Fibroblast of the conjunctiva (primary cell): ENCODE data around the gene UCP1.
A peak's percentile ranks its signal among the peaks of the same experiment; 100 is the strongest.
"Not testable (repeated sequence)": the region's sequence is repeated elsewhere in the genome, so short reads cannot be mapped to it uniquely, and the experiment has no call there.

Experiments used
- DNase-seq: peaks from one replicate; pipeline ENCODE4 v3.0.0-alpha.2; 2010; ENCODE audit warnings: low read depth

The UCP1 gene

DNA sequence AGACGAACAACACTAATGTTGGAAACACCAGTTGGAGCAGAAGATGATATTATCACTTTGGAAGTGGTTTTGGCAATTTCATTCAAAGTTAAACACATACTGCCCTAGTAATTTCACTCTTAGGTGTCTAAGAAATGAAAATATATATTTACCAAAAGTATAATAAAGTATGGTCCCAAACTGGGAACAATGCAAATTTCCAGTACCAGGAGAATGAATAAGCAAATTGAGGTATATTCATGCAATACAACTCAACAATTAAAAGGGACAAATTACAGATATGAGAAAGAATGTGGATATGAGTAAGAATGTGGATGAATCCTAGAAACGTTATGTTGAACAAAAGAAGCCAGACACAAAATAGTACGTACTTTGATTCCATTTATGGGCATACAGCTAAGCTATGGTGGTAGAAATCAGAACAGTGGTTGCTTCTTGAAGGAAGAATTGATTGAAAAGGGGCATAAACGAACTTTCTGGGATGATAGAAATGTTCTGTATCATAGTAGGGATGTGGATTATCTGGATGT lies 34.7 kb downstream of the UCP1 start:
- no peak for DNase-seq

DNA sequence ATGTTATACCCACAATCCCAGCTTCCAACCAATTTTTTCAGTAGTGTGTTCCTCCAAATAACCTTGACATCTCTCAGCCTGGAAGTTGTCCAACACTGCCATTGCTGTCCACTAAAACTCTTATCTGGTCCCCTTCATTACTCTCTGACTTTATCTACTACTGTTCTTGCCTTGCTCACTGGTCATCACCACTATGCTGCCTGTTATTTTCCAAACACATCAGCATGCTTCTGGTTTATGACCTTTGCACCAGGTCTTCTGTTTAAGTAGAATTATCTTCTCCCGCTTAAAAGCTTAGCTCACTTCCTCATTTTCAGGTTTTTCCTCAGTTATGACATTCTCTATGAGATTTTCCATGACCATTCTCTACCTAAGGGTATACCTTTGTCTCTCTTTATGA lies 39.3 kb downstream of the UCP1 start:
- no peak for DNase-seq

DNA sequence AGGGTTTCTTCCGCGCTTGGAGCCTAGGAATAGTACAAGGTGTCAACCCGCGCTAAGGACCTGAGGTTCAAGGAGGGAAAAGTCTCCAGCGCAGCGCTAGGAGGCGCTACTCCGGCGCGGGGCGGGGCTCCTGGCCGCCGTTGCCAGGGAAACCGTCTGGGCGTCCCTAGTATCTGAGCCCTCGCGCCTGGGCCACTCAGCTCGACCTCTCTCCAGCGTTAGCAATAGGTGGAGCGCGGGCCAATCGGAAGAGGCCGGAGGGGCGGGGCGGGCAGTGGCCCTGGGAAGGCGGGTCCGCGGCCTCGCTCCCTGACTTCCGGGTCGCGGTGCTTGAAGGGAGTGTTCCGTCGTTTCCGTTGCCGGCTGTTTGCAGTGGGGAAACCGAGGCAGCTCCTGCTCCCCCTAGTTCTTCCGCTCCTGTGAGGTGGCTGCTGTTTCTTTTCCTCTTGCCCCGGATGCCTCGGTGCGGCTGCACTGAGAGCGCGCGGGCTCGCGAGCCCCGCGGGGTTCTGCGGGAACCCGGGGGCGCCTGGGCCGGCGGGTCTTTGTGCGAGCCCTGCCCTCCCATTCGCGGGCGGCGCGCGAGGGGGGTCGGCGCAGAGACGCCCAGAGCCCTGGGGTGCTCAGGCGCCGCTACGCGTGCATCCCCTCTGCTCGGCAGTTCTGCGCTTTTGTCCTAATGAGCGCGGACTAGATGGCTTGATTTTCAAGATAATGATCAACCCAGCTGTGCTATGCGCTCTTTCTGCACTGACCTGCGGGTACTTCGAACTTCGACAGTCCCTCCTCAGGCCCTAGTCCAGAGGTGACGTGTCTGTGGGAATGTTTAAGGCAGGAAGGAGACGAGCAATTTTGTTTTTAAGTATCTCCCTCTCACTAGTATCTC lies 44.7 kb downstream of the UCP1 start, which contains the start of gene ELMOD2:
Gene ELMOD2 (plus strand): TSS at position 312 of the 886 bp plus-strand sequence. CDS start 1,261 bp downstream, outside the sequence.
- peak; percentile 96 for DNase-seq

DNA sequence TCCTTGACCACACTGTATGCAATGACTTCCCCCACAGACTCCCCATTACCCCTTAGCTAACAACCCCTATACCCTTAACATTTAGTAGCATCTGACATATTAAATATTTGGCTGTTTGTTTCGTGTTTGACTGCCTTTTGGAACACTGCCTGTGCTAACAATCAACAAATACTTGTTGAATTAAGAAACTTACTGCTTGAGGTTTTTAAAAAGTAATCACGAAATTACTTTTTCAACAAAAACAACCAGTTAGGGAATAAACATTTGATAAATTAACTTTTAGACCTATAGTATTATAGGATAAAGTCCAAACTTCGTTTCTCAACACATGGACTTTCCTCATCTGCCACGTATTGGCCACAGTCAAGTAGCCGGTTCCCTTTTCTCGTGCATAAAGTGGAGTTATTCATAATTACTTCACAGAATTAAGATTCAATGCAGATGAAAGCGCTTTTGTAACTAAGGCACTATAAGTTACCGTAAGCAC lies 45.3 kb downstream of the UCP1 start:
- no peak for DNase-seq

DNA sequence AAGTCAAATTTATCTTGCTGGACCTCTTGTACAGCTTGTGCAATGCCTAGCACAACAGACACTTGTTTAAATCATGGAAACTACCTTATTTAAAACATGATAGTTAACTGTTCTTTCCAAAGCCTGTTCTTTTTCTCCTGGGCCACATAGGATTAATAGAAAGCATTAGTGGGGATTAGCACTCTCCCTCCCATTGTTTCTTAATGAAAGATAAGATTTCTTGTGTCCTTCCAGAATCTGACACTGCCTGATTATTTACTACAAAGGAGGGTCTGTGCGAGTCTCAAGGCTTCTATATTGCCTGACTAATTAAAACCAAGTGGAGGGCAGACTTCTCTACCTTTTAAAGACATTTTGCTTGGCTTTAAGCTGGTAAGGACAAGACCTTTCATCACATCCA lies 53.3 kb downstream of the UCP1 start:
- DNase-seq = no peak

DNA sequence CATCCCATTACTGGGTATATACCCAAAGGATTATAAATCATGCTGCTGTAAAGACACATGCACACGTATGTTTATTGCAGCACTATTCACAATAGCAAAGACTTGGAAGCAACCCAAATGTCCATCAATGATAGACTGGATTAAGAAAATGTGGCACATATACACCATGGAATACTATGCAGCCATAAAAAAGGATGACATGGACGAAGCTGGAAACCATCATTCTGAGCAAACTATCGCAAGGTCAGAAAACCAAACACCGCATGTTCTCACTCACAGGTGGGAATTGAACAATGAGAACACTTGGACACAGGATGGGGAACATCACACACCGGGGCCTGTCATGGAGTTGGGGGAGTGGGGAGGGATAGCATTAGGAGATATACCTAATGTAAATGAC lies 55.0 kb downstream of the UCP1 start:
- not testable (repeated sequence) for DNase-seq
